OCI-LY7 (cell line): ENCODE data around the gene ALOX5. TPM values are rescaled to one million over a fixed set of nuclear protein-coding genes. Genes with fewer than 3 reads are reported as not detected.

Experiments used
- BruUV-seq: library from RNA; stranded (reverse); fragments of 400-500 nt; replicated peaks from 2 replicates; lab custom pipeline; 2021; lab: Mats Ljungman, UMichigan
- CTCF ChIA-PET: fragments of 300-600 bp; sonication (Branson Sonifier 250); formaldehyde crosslinking; loops from one replicate; lab custom pipeline; 2022; ENCODE audit warnings: antibody characterized with exemption; ENCODE audit not compliant: unreplicated experiment; lab: Charles Lee
- POLR2A ChIA-PET: fragments of 300-600 bp; sonication (Branson Sonifier 250); formaldehyde crosslinking; loops from one replicate; lab custom pipeline; 2022; ENCODE audit warnings: antibody characterized with exemption; lab: Charles Lee
- DNase-seq: peaks from one replicate; pipeline ENCODE4 v3.0.0-alpha.2; 2015; ENCODE audit warnings: low spot score
- H2AFZ ChIP-seq: fragments of 200-600 bp; sonication (generic), shearing (Covaris generic); 2 replicates; pipeline ENCODE4 v1.6.1; 2014; ENCODE audit warnings: mild to moderate bottlenecking, antibody characterized with exemption, low read length, moderate library complexity
- H3K27ac ChIP-seq: fragments of 200-600 bp; sonication (generic); 2 replicates; pipeline ENCODE4 v1.5.1; 2014; ENCODE audit warnings: mixed run types, low read depth, mild to moderate bottlenecking, moderate library complexity, low read length, inconsistent platforms; ENCODE audit not compliant: poor library complexity, severe bottlenecking
- H3K36me3 ChIP-seq: fragments of 200-600 bp; sonication (generic); 2 replicates; pipeline ENCODE4 v1.6.1; 2014; ENCODE audit warnings: mild to moderate bottlenecking, antibody characterized with exemption, low read length, moderate library complexity, mixed read lengths; ENCODE audit not compliant: insufficient read depth
- H3K4me1 ChIP-seq: fragments of 200-600 bp; sonication (generic); 2 replicates; pipeline ENCODE4 v1.5.1; 2014; ENCODE audit warnings: mild to moderate bottlenecking, low read length; ENCODE audit not compliant: insufficient read depth, poor library complexity, severe bottlenecking
- H3K4me2 ChIP-seq: fragments of 200-600 bp; sonication (generic); 2 replicates; pipeline ENCODE4 v1.6.1; 2014; ENCODE audit warnings: mild to moderate bottlenecking, low read length
- H3K4me3 ChIP-seq: fragments of 200-600 bp; sonication (generic); 2 replicates; pipeline ENCODE4 v1.5.1; 2014; ENCODE audit warnings: mild to moderate bottlenecking, low read depth, low read length; ENCODE audit not compliant: poor library complexity, severe bottlenecking
- H3K79me2 ChIP-seq: fragments of 200-600 bp; sonication (generic); 2 replicates; pipeline ENCODE4 v1.6.1; 2016; ENCODE audit warnings: low read depth, mild to moderate bottlenecking, low read length, moderate library complexity, mixed read lengths; ENCODE audit not compliant: insufficient read depth
- H3K9me2 ChIP-seq: fragments of 200-600 bp; sonication (generic); 2 replicates; pipeline ENCODE4 v1.6.1; 2016; ENCODE audit warnings: mild to moderate bottlenecking, low read length, mixed read lengths; ENCODE audit not compliant: insufficient read depth
- H3K9me3 ChIP-seq: fragments of 200-600 bp; sonication (generic); 2 replicates; pipeline ENCODE4 v1.6.1; 2014; ENCODE audit warnings: mild to moderate bottlenecking, mixed run types, low read length, mixed read lengths
- H4K20me1 ChIP-seq: fragments of 200-600 bp; sonication (generic); 2 replicates; pipeline ENCODE4 v1.6.1; 2014; ENCODE audit warnings: mild to moderate bottlenecking, antibody characterized with exemption, low read length, moderate library complexity, mixed read lengths; ENCODE audit not compliant: insufficient read depth
- CTCF ChIP-seq: fragments of 200-600 bp; sonication (generic); conservative IDR thresholded peaks from 2 replicates; pipeline ENCODE4 v1.5.1; 2014; ENCODE audit warnings: mild to moderate bottlenecking, antibody characterized with exemption, low read length, moderate library complexity, mixed read lengths
- EZH2phosphoT487 ChIP-seq: fragments of 200-600 bp; sonication (generic); IDR thresholded peaks from 2 replicates; pipeline ENCODE4 v1.6.1; 2018; ENCODE audit warnings: low read depth, borderline replicate concordance, mild to moderate bottlenecking, mixed run types, antibody characterized with exemption, low read length, moderate library complexity, mixed read lengths
- intact Hi-C: fragments of 100-400 bp; cut with micrococcal nuclease; formaldehyde crosslinking; loops from one replicate; pipeline ENCODE4 v1.10.0; 2022; ENCODE audit not compliant: unreplicated experiment
- total RNA-seq, 2 experiments: library from RNA; depleted of rRNA in 1 of 2; stranded (reverse); fragments of >200 nt in 1 of 2; shearing (Covaris generic) in 1 of 2; gene quantifications; 2 replicates each; pipeline ENCODE4 v1.2.3, GENCODE V29; 2014 to 2022

ALOX5 gene
- total RNA-seq, 2 experiments from 2014 or later: 139 to 164 TPM

GRCh38 chr10:45379891-45380540, 6.0 kb downstream of the ALOX5 start:
- Histone ChIP-seq H3K27ac (no peak overlapping the region), H3K9me2 (no peaks in the 10 kb centered on the region), H2AFZ (no peak overlapping the region), H3K4me2 (no peak overlapping the region), H3K79me2 (peaks cover 38% of the 10 kb centered on the region), H3K4me3 (no peak overlapping the region), H3K36me3 (peaks cover 87% of the 10 kb centered on the region), H3K9me3 (no peaks in the 10 kb centered on the region), H3K4me1 (peaks cover 38% of the 10 kb centered on the region), H4K20me1 (peaks cover 27% of the 10 kb centered on the region)
- CTCF ChIA-PET: interaction anchor here (0.6 kb wide), 1 partner anchor 17 kb away, joined by 4 read pairs; no protein-coding TSS in a partner anchor
- no peak for TF ChIP-seq CTCF
- no peak for TF ChIP-seq EZH2phosphoT487
- intact Hi-C loops: no loop called here
- no peak for DNase-seq
- POLR2A ChIA-PET: no interaction called here
- no TSS peak for BruUV-seq

DNA sequence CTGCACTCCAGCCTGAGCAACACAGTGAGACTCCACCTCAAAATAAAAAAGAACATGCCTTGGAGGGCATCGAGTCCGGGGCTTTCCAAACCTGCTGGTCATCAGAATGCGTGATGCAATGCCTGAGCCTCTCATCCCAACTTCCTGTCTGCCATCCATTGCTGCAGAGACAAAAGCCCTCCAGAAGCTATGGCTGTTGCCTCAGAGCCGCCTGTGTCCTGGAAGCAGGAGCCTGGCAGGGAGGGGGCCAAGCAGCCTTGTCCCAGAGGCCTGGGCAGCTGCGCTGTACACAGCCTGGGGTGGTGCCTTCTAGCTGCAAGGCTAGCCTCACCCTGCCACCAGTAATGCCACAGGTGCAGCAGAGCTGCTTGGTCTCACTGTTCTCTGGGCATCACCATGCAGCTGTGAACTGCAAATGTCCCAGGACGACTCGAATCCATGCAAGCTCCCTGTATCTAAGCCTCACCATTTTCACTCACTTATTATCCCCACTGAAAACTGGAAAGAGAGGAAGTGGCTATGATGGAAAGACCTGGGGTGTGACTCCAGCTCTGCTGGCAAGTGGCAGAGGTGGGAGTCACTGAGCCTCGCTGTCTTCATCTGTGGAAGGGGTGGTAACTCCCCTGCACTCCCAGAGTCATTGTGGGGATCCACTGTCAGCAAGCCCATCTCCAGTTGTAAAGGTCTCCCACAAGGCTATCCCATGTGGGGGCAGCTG, 7.0 kb downstream of the ALOX5 start:
- intact Hi-C loops: no loop called here
- H3K9me3 ChIP-seq: no peaks in the 10 kb centered on the region
- H3K79me2 ChIP-seq: peaks cover 28% of the 10 kb centered on the region
- ChIA-PET POLR2A (no interaction called here), CTCF (no interaction called here)
- no peaks in the 10 kb centered on the region for H3K9me2 ChIP-seq
- H3K4me2 ChIP-seq: no peak overlapping the region
- H3K27ac ChIP-seq: no peak overlapping the region
- no peak overlapping the region for H3K4me3 ChIP-seq
- peaks cover 95% of the 10 kb centered on the region for H3K36me3 ChIP-seq
- peaks cover 24% of the 10 kb centered on the region for H4K20me1 ChIP-seq
- no peak overlapping the region for H2AFZ ChIP-seq
- H3K4me1 ChIP-seq: peaks cover 28% of the 10 kb centered on the region
- DNase-seq: no peak
- TF ChIP-seq EZH2phosphoT487 (no peak), CTCF (no peak)
- BruUV-seq: no TSS peak

GRCh38 chr10:45382591-45382990, 8.6 kb downstream of the ALOX5 start:
- no peak overlapping the region for H2AFZ ChIP-seq
- H3K4me3 ChIP-seq: no peak overlapping the region
- no TSS peak for BruUV-seq
- H3K27ac ChIP-seq: no peak overlapping the region
- H3K9me3 ChIP-seq: peaks cover 8% of the 10 kb centered on the region; the same call in 1 of the 2 replicates
- H3K4me2 ChIP-seq: no peak overlapping the region
- TF ChIP-seq CTCF: no peak
- TF ChIP-seq EZH2phosphoT487: no peak
- ChIA-PET CTCF (no interaction called here), POLR2A (no interaction called here)
- H3K4me1 ChIP-seq: peaks cover 14% of the 10 kb centered on the region
- H4K20me1 ChIP-seq: peaks cover 12% of the 10 kb centered on the region
- intact Hi-C loops: no loop called here
- peaks cover 98% of the 10 kb centered on the region for H3K36me3 ChIP-seq
- no peak for DNase-seq
- H3K79me2 ChIP-seq: peaks cover 14% of the 10 kb centered on the region
- no peaks in the 10 kb centered on the region for H3K9me2 ChIP-seq
